ENCODE data around the gene PLCB3.

PLCB3 gene

DNA sequence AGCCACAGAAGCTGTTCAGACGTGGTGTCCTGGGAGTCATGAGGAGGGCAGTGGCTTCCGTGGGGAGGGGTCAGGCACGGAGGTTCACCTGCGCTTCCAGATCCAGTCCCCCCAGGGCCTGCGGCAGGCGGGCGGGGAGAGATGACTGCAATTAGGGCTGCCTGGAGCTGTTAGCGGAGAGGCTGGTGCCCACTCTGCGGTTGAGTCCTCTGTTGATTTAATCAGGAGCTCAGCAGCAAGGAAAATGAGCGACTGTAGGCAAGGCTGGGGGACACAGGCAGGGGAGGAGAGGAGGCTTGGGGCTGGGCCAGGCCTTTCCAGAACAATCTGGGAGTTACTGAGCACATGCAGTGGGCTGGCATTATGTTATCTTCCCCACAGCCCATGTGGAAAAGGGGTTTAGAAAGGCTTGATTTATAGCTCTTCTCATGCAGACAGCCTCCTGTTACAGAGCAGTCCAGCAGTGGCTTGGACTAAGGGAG, 13.1 kb downstream of the PLCB3 start:
- DNase-seq (ENCODE audit: extremely low spot score): no peak
- ChIA-PET POLR2A (interaction anchor here (0.6 to 2.3 kb wide), 6 partner anchors 17 to 79 kb away, joined by 3 to 5 read pairs (median 3); partner anchors contain the start of genes PPP1R14B, STIP1 and TRMT112), CTCF (no interaction called here)
- TF ChIP-seq BHLHE40 (IDR thresholded peaks at IDR 0.05; ENCODE audit: borderline replicate concordance) (no peak), FOXK2 (IDR thresholded peaks at IDR 0.05) (no peak), TARDBP (IDR thresholded peaks at IDR 0.05) (no peak), NFRKB (IDR thresholded peaks at IDR 0.05) (no peak), HDGF (IDR thresholded peaks at IDR 0.05; ENCODE audit: borderline replicate concordance) (no peak), L3MBTL2 (conservative IDR thresholded peaks at IDR 0.05) (no peak), SP1 (IDR thresholded peaks at IDR 0.05) (no peak)

- CTCF ChIA-PET: no interaction called here
- TF ChIP-seq CTBP1 (IDR thresholded peaks at IDR 0.05; ENCODE audit: borderline replicate concordance) (no peak), SUZ12 (IDR thresholded peaks at IDR 0.05) (no peak), ZNF384 (IDR thresholded peaks at IDR 0.05) (no peak), LEF1 (IDR thresholded peaks at IDR 0.05; ENCODE audit: borderline replicate concordance) (no peak)
- TF ChIP-seq, protein P1, sequence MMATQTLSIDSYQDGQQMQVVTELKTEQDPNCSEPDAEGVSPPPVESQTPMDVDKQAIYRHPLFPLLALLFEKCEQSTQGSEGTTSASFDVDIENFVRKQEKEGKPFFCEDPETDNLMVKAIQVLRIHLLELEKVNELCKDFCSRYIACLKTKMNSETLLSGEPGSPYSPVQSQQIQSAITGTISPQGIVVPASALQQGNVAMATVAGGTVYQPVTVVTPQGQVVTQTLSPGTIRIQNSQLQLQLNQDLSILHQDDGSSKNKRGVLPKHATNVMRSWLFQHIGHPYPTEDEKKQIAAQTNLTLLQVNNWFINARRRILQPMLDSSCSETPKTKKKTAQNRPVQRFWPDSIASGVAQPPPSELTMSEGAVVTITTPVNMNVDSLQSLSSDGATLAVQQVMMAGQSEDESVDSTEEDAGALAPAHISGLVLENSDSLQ (IDR thresholded peaks at IDR 0.05): no peak
- no peak for DNase-seq (ENCODE audit: extremely low spot score)
- POLR2A ChIA-PET: interaction anchor here (0.7 to 2.3 kb wide), 5 partner anchors 10 to 26 kb away, joined by 3 to 5 read pairs (median 3); partner anchors contain the start of gene PPP1R14B
Measured at GRCh38 chr11:64265176-64266160, 14.1 kb downstream of the PLCB3 start.

DNA sequence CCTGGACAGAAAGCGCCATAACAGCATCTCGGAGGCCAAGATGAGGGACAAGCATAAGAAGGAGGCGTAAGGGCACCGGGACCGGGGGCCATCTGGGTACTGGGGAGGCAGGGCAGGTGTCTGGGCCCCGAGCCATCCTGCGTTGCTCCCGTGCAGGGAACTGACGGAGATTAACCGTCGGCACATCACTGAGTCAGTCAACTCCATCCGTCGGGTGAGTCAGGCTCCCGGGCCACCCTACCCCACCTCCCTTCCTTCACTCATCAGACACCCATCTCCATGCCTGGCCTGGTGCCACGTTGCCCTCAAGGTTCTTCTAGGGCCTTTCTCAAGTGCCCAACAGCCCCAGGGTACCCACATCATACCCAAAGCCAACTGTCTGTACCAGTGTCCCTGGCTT, 15.0 kb downstream of the PLCB3 start:
- TF ChIP-seq SUZ12 (IDR thresholded peaks at IDR 0.05): no peak
- no peak for TF ChIP-seq SP1 (IDR thresholded peaks at IDR 0.05)
- no peak for TF ChIP-seq FOXK2 (IDR thresholded peaks at IDR 0.05)
- TF ChIP-seq FOXA1 (IDR thresholded peaks at IDR 0.05): no peak
- TF ChIP-seq HDGF (IDR thresholded peaks at IDR 0.05; ENCODE audit: borderline replicate concordance): no peak
- TF ChIP-seq NFRKB (IDR thresholded peaks at IDR 0.05): no peak
- TF ChIP-seq FOXM1 (IDR thresholded peaks at IDR 0.05; ENCODE audit: borderline replicate concordance): no peak
- TF ChIP-seq ELF4 (IDR thresholded peaks at IDR 0.05): no peak
- no peak for TF ChIP-seq BHLHE40 (IDR thresholded peaks at IDR 0.05; ENCODE audit: borderline replicate concordance)
- no peak for TF ChIP-seq CTBP1 (IDR thresholded peaks at IDR 0.05; ENCODE audit: borderline replicate concordance)
- no peak for TF ChIP-seq ARNT (IDR thresholded peaks at IDR 0.05)
- no peak for TF ChIP-seq ZNF384 (IDR thresholded peaks at IDR 0.05)
- TF ChIP-seq, protein P1 (IDR thresholded peaks at IDR 0.05): no peak
- TF ChIP-seq TARDBP (IDR thresholded peaks at IDR 0.05): no peak
- TF ChIP-seq L3MBTL2 (conservative IDR thresholded peaks at IDR 0.05): no peak
- TF ChIP-seq LEF1 (IDR thresholded peaks at IDR 0.05; ENCODE audit: borderline replicate concordance): no peak
- DNase-seq (ENCODE audit: extremely low spot score): no peak
- ChIA-PET POLR2A (no interaction called here), CTCF (no interaction called here)

DNA sequence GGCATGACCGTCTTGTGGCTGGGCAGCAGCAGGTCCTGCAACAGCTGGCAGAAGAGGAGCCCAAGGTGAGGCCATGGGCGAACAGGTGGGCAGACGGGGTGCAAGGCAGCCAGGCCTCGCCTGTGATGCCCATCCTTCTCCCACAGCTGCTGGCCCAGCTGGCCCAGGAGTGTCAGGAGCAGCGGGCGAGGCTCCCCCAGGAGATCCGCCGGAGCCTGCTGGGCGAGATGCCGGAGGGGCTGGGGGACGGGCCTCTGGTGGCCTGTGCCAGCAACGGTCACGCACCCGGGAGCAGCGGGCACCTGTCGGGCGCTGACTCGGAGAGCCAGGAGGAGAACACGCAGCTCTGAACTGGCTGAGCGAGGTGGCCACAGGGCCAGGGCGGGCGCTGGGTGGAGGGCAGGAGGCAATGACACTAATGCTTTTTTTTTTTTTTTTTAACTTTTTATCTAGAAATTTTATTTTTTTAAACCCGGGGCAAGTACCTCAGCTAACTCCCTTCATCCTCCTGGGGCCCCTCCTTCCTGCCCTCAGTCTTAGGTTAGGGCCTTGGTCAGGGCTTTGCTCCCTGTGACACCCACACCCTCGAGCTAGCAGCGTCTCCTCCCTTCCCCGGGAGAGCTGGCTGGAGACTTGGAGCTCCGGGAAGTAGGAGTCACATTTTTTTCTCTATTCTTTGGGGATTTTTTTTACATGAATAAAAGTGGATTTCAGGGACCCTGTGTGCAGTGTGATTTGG, 16.0 kb downstream of the PLCB3 start:
- no peak for DNase-seq (ENCODE audit: extremely low spot score)
- ChIA-PET CTCF (interaction anchor here (1.2 kb wide), 1 partner anchor 16 kb away, joined by 3 read pairs; no protein-coding TSS in a partner anchor), POLR2A (interaction anchor here (0.8 to 5.5 kb wide), 3 partner anchors 19 to 41 kb away, joined by 3 to 78 read pairs (median 3); partner anchors contain the start of genes NUDT22, PLCB3, PPP1R14B and TRPT1)
- TF ChIP-seq NFRKB (IDR thresholded peaks at IDR 0.05): no peak
- no peak for TF ChIP-seq BHLHE40 (IDR thresholded peaks at IDR 0.05; ENCODE audit: borderline replicate concordance)
- TF ChIP-seq ZNF384 (IDR thresholded peaks at IDR 0.05): no peak
- TF ChIP-seq CTBP1 (IDR thresholded peaks at IDR 0.05; ENCODE audit: borderline replicate concordance): no peak
- no peak for TF ChIP-seq ELF4 (IDR thresholded peaks at IDR 0.05)
- TF ChIP-seq, protein P1 (IDR thresholded peaks at IDR 0.05): no peak
- TF ChIP-seq TARDBP (IDR thresholded peaks at IDR 0.05): no peak
- no peak for TF ChIP-seq SP1 (IDR thresholded peaks at IDR 0.05)

DNA sequence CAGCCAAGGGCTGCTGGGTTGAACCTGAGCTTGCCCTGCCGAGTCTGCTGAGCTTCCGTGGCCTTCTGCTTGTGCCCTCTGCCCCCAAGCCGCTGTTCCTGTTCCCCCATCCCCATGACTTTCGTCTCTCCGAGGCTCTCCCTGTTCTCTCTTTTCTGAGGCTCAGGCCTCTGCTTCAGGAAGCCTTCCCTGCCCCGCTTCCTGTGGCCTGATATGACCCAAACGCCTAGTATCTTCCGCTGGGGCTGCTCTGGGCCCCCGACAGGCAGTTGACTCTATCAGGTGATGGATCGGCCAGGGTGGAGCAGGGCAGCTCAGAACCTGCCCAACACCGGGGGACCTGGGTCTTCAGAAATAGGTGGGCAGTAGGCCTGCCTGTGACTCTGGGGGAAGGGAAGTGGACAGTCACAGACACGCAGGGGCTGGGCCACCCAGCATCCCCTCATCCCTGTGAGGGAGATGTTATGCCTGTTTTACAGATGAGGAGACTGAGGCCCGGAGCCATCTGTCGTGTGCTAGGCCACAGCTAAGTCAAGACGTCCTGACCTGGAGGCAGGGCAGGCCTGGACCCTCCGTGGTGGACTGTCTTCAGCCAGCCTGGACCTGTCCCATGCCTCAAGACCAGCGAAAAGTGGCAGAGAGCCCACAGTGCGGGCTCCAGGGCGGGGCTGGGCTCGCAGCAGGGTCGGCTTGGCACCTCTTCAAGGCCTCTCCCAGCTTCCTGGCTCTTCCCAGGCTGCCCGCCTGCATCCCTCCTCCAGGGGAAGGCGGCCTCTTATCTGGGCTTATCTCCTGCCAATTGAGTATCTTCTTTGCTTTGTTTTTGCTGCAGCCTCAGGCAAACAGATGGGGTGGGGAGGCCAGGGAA, 16.9 kb downstream of the PLCB3 start:
- CTCF ChIA-PET: interaction anchor here (0.8 to 1.7 kb wide), 5 partner anchors 16 to 87 kb away, joined by 3 to 8 read pairs (median 4); partner anchors contain the start of genes FERMT3, PLCB3, PRDX5 and TRMT112
- no peak for TF ChIP-seq FOXK2 (IDR thresholded peaks at IDR 0.05)
- no peak for TF ChIP-seq FOXM1 (IDR thresholded peaks at IDR 0.05; ENCODE audit: borderline replicate concordance)
- no peak for TF ChIP-seq NFRKB (IDR thresholded peaks at IDR 0.05)
- TF ChIP-seq BHLHE40 (IDR thresholded peaks at IDR 0.05; ENCODE audit: borderline replicate concordance): no peak
- TF ChIP-seq ELF4 (IDR thresholded peaks at IDR 0.05): no peak
- no peak for TF ChIP-seq ZNF384 (IDR thresholded peaks at IDR 0.05)
- no peak for TF ChIP-seq SUZ12 (IDR thresholded peaks at IDR 0.05)
- DNase-seq (ENCODE audit: extremely low spot score): no peak
- POLR2A ChIA-PET: interaction anchor here (0.8 to 5.6 kb wide), 11 partner anchors 14 to 84 kb away, joined by 3 to 81 read pairs (median 4); partner anchors contain the start of genes BAD, CATSPERZ, ESRRA and FERMT3
